GM19240 (cell line): ENCODE results near the gene ATP23.

Experiments used
- DNase-seq: peaks from one replicate; pipeline ENCODE4 v3.0.0; 2011; ENCODE audit warnings: low spot score; ENCODE audit not compliant: insufficient read length

ATP23 gene, protein sequence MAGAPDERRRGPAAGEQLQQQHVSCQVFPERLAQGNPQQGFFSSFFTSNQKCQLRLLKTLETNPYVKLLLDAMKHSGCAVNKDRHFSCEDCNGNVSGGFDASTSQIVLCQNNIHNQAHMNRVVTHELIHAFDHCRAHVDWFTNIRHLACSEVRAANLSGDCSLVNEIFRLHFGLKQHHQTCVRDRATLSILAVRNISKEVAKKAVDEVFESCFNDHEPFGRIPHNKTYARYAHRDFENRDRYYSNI

DNA sequence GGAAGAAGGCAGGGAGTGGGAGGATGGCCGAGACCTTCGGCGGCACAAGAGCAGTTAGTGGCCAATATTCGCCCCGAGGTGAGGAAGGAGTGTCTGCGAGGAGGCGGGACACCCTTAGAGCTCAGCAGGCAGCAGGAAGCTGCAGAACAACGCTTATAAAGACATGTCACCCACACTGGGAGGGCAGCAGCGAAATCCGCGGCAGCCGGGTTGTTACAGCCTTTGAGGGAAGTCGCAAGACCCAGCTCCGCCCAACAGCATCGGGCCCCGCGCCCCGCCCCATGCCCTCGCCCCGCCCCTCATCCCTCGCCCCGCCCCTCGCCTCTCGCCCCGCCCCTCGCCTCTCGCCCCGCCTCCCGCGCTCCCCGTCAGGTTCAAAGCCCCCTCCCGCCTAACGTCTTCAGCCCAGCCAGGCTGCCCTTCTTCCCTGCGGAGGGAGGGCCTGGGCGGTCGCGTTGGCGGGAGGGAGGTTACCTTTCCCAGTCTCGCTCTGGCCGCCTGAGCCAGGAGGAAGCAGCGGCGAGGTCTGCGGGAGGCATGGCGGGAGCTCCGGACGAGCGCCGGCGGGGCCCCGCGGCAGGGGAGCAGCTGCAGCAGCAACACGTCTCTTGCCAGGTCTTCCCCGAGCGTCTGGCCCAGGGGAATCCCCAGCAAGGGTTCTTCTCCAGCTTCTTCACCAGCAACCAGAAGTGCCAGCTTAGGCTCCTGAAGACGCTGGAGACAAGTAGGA lies at the start of gene ATP23:
Gene ATP23 (plus strand): TSS at position 403 of the 730 bp plus-strand sequence. CDS start 135 bp downstream, at position 538.
- DNase-seq: peak; percentile 51

GRCh38 chr12:57892232-57892972 lies 49.0 kb upstream of the ATP23 start:
- DNase-seq: no peak

GRCh38 chr12:57893431-57894353 lies 47.7 kb upstream of the ATP23 start:
- no peak for DNase-seq

GRCh38 chr12:57894399-57895292 lies 46.7 kb upstream of the ATP23 start:
- DNase-seq: no peak

DNA sequence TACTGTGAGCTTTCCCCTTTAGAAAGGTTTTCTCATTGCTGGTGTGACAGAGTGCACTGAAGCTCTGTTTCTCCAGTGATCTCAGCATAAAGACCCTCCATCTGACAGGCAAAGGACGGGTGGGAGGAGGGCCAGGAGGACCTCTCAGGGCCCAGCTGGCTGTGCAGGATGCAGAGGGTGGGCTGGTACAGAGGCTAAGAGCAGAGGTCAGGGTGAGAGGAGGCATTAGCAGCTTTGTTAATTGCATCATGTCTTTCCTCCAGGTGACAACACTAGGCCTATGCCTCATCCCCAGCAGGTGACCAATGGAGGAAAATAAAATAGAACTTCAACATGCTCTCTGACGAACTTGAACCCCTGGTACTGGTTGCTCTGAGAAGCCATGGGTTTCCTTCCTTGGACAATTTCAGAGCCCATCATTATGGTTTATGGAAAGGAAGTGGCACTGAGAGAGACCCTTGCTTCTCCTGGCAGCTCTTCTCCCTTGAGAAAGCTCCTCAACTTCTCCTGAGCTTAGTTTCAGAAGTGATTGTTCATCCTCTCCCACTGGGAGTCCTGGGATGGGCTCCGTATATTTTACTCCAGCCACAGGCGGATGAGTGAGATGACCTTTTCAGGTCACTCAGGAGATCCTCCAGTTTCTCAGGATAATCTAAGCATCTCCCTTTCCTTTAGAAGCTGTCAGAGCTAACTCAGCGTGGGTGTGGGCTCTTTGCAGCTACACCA lies 45.8 kb upstream of the ATP23 start:
- DNase-seq: no peak

GRCh38 chr12:57896115-57896433 lies 45.3 kb upstream of the ATP23 start:
- DNase-seq: no peak

DNA sequence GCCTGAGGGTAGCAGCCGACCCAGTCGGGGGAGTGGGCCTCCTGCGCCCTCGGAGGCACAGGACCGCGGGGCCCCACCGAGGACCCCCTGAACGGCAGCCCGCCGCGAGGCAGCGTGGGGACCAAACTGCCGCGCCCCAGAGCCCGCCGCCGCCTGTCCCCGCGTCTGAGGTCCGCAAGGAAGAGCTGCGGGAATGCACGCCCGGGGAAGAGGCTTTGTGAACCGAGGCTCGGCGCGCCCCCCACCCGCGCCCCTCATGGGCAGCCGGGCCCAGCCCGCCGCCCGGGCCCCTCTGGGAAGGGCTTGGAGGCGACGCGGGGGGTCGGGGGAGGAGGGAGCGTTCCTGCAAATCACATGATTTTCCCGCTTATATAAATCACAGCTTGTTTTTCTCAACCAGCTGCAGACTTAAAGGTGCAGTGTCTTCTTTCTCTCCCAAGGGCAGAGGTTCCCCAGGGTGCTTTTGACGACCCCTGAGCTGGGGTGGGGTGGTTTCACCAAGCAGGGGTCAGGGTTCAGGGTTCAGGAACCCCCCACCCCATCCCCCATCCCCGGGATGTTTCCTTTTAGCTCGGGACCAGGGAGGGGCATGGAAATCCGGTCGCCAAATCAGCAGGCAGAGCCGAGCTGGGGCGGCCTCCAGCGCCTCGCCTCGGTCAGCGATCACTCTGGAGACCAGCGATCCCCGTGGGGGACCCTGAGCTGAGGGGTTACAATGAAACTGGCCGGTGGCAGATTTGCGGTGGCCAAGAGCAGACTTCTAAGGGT lies 44.7 kb upstream of the ATP23 start:
- no peak for DNase-seq

DNA sequence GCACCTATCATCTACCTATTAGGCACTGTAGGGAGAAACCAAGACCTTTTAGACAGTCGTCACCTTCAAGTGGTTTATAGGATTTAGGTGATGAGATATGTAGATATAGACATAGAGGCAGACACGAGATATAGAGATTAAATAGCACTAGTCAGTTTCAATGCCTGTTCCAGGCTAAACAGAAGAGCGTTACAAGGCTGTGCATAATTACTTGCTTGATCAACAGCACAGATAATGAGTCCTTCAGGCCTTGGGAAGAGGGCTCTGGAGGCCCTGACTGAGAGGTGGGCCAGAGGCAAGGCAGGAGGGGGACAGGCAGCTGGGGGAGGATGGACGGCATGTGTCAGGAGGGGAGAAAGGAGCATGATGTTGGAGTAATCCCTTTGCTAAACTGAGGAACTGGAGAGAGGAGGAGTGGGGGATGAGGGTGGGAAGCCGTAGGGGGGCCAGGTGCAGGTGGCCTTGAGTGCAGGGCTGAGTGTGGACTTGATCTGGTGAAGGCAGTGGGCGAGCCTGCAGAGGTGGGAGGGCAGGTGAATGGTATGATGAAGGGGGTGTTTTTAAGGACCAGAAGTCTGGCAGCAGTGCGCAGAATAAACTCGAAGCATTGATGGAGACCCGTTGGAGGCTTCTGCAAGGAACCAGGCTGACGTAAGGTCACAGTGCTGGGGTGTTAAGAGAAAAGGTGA lies 43.9 kb upstream of the ATP23 start:
- DNase-seq: no peak

- DNase-seq: peak; percentile 19
Observed at GRCh38 chr12:57898308-57898970, 42.9 kb upstream of the ATP23 start.

DNA sequence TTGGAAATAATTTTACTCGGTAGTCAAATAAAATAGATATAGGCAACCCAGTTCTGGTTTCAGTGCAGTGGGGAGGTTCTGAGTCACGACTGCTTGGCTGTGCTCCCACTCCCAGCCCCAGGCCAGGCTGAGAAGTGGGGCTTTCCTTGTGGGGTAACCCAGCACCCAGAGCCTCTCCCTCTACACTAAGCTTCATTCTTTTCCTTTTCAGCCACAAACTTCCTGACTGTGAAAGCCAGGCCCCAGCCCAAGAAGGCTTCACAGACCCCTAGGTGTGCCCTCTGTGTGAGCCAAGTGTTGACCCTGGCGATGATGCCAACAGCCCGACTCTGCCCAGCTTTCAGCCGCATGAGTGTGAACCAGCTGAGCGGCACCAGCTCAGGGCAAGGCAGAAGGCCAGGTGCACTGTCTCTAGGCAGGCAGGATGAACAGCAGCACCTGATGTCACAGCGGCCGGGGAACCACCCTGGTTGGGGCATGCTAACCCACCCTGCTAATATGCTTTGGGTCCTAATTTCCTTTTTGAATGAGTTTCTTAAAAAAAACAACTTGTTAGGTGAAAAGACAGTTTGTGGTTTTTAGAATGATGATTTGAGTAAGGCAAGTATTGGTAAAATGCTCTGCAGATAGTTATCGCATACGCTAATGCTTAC lies 42.2 kb upstream of the ATP23 start:
- peak; percentile 57 for DNase-seq

- DNase-seq: no peak
Observed at GRCh38 chr12:57902478-57902969, 38.8 kb upstream of the ATP23 start.

DNA sequence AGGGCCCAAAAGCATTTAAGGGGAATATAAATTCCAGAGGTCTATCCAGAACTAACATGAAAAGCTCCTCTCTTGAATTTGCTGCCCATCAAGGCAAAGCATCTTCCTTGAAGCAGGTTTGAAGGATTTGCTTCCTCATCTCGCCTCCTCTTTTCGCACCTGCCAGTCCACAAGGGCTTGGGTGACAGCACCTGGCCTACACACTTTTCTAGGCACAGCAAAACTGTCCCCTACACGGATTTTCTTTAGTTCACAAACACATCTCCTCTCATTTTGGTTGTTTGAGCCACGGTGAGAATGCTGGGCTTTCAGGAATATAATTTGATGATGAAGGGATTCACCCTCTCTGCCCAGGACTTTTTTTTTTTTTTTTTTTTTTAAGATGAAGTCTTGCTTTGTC lies 36.9 kb upstream of the ATP23 start:
- DNase-seq: no peak

- DNase-seq: peak; percentile 53
Observed at GRCh38 chr12:57904848-57905811, 36.2 kb upstream of the ATP23 start.

DNA sequence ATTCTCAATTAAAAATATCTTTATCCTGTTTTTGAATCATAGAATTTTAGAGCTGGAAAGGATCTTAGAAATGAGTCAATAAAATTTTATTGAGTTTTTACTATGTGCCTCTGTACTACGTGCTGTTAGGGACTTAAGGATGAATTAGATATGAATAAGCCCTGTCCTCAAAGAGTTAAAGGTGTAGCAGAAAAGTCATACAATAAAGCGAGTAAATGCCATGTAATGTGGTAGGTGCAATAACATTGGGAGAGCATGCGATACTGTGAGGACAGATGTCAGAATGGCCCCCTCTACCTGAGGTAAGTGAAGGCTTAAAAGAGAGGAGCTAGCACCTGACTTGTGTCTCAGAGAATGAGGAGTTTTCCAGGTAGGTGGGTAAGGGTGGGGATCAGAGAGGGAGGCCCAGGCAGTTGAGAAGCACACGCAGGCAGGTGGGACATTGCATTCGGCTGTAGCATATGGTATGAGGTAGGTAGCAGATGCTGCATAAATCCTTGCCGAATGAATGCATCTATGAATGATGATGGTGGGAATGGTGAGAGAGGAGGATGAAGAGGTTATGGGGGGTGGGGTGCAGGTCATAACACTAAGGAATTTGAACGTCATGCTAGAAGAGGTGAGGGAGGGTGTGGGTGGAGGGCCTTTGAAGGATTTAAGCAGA lies 35.4 kb upstream of the ATP23 start:
- DNase-seq: no peak

DNA sequence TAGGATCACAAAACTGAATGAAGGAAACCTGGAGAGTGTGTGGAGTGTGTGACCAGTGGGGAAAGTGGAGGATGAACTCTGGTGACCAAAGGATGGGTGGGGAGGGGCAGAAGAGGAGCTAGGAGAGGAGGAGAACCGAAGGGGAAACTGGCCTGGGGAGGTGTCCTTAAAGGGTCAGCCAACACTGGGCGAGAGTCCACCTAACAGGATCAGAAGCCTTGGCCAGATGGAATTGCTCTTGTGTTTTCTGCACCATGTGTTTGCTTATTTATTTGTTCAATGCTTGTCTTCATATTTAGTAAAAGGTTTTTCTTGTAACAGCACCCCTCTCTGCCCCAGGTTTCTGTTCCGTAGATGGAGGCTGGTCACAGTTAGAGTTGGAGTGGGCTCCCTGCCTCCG lies 34.5 kb upstream of the ATP23 start:
- DNase-seq: no peak
